NT2/D1 (cell line): ENCODE measurements around the gene USP16.

ENCODE experiments used
- SUZ12 ChIP-seq: IDR thresholded peaks from 2 replicates; pipeline ENCODE4 v1.6.1; 2011; ENCODE audit not compliant: insufficient read length, insufficient read depth; ENCODE audit errors: extremely low read depth
- YY1 ChIP-seq: IDR thresholded peaks from 2 replicates; pipeline ENCODE4 v1.6.1; 2011; ENCODE audit not compliant: insufficient read length, insufficient read depth
- ZNF274 ChIP-seq: IDR thresholded peaks from 2 replicates; pipeline ENCODE4 v1.6.1; 2011; ENCODE audit warnings: mild to moderate bottlenecking, low read depth, low read length

DNA sequence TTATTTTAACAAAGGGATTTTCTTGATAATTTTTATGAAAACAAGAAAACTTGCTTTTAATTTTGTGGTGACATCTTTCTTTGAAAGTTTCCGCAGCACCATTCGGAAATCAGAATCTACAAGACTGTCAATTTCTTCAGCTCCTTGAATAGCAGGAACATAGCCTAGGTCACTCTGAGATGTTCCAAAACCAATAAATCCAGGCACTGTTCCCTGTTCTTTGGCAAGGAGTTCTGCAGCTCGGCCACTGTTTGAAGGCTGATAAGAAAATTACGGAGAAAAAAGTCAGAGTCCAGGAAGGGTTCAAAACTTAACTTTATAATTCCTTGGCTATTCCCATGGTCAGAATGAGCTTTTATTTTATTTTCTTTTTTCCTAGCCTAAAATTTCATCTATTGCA lies 37.8 kb upstream of the USP16 start:
- TF ChIP-seq YY1 (no peak), ZNF274 (no peak), SUZ12 (no peak)
